ENCODE results near the gene MRPS27. TPM values are rescaled to one million over a fixed set of nuclear protein-coding genes. Genes with fewer than 3 reads are reported as not detected.

The MRPS27 gene
- total RNA-seq, 1 donor from 2014 or later, result 37.0 TPM

GRCh38 chr5:72296256-72296655, 23.8 kb downstream of the MRPS27 start:
- Mint-ChIP-seq H3K4me3 (ENCODE audit: unreplicated experiment) (no peak overlapping the region), H3K36me3 (ENCODE audit: low read depth, unreplicated experiment) (no peaks in the 10 kb centered on the region), H3K4me1 (ENCODE audit: low read depth, unreplicated experiment) (peaks cover 4% of the 10 kb centered on the region), H3K9me3 (ENCODE audit: unreplicated experiment) (peaks cover 2% of the 10 kb centered on the region), H3K27me3 (ENCODE audit: low read depth, unreplicated experiment) (no peaks in the 10 kb centered on the region), H3K27ac (ENCODE audit: unreplicated experiment) (no peak overlapping the region)
- H3K9ac ChIP-seq (ENCODE audit: low read length), result no peak overlapping the region
- no peak overlapping the region for H3K4me3 ChIP-seq (ENCODE audit: insufficient read depth, low read depth, low read length)
- H3K27ac ChIP-seq (ENCODE audit: low read depth, low read length), result no peak overlapping the region
- H2AFZ ChIP-seq (ENCODE audit: low read depth, low read length), result no peak overlapping the region
- H4K20me1 ChIP-seq (ENCODE audit: insufficient read depth, low read length), result peaks cover 12% of the 10 kb centered on the region
- TF ChIP-seq CTCF (IDR thresholded peaks at IDR 0.05; ENCODE audit: insufficient read depth, low read depth, low read length) (no peak), EZH2 (IDR thresholded peaks at IDR 0.05; ENCODE audit: insufficient read depth, low read length) (no peak)
- no peak overlapping the region for H3K4me2 ChIP-seq (ENCODE audit: low read length)
- peaks cover 26% of the 10 kb centered on the region for H3K36me3 ChIP-seq (ENCODE audit: insufficient read depth, low read length)
- no peaks in the 10 kb centered on the region for H3K4me1 ChIP-seq (ENCODE audit: insufficient read depth, low read length)
- H3K9me3 ChIP-seq (ENCODE audit: insufficient read depth, low read depth, low read length), result no peaks in the 10 kb centered on the region
- no peaks in the 10 kb centered on the region for H3K27me3 ChIP-seq (ENCODE audit: insufficient read depth, low read length)
- no peak for DNase-seq (ENCODE audit: low read depth)
- no peak for FAIRE-seq
- peaks cover 25% of the 10 kb centered on the region for H3K79me2 ChIP-seq (ENCODE audit: insufficient read depth, low read length)

GRCh38 chr5:72295539-72295938, 24.5 kb downstream of the MRPS27 start:
- peaks cover 4% of the 10 kb centered on the region for H3K4me1 Mint-ChIP-seq (ENCODE audit: low read depth, unreplicated experiment)
- H3K27ac Mint-ChIP-seq (ENCODE audit: unreplicated experiment), result no peak overlapping the region
- no peaks in the 10 kb centered on the region for H3K27me3 ChIP-seq (ENCODE audit: insufficient read depth, low read length)
- H3K4me1 ChIP-seq (ENCODE audit: insufficient read depth, low read length), result no peaks in the 10 kb centered on the region
- H3K9ac ChIP-seq (ENCODE audit: low read length), result no peak overlapping the region
- no peak overlapping the region for H3K4me3 Mint-ChIP-seq (ENCODE audit: unreplicated experiment)
- no peaks in the 10 kb centered on the region for H3K36me3 Mint-ChIP-seq (ENCODE audit: low read depth, unreplicated experiment)
- no peaks in the 10 kb centered on the region for H3K27me3 Mint-ChIP-seq (ENCODE audit: low read depth, unreplicated experiment)
- peaks cover 19% of the 10 kb centered on the region for H3K79me2 ChIP-seq (ENCODE audit: insufficient read depth, low read length)
- no peaks in the 10 kb centered on the region for H3K9me3 ChIP-seq (ENCODE audit: insufficient read depth, low read depth, low read length)
- H3K27ac ChIP-seq (ENCODE audit: low read depth, low read length), result no peak overlapping the region
- H4K20me1 ChIP-seq (ENCODE audit: insufficient read depth, low read length), result peaks cover 12% of the 10 kb centered on the region
- no peak overlapping the region for H3K4me3 ChIP-seq (ENCODE audit: insufficient read depth, low read depth, low read length)
- FAIRE-seq (peak; percentile 17), DNase-seq (ENCODE audit: low read depth) (no peak)
- TF ChIP-seq EZH2 (IDR thresholded peaks at IDR 0.05; ENCODE audit: insufficient read depth, low read length) (no peak), CTCF (IDR thresholded peaks at IDR 0.05; ENCODE audit: insufficient read depth, low read depth, low read length) (no peak)
- H3K36me3 ChIP-seq (ENCODE audit: insufficient read depth, low read length), result peaks cover 26% of the 10 kb centered on the region
- H3K9me3 Mint-ChIP-seq (ENCODE audit: unreplicated experiment), result peaks cover 2% of the 10 kb centered on the region
- no peak overlapping the region for H3K4me2 ChIP-seq (ENCODE audit: low read length)
- no peak overlapping the region for H2AFZ ChIP-seq (ENCODE audit: low read depth, low read length)

- Histone ChIP-seq H3K36me3 (ENCODE audit: insufficient read depth, low read length) (peaks cover 26% of the 10 kb centered on the region), H2AFZ (ENCODE audit: low read depth, low read length) (no peak overlapping the region), H3K4me3 (ENCODE audit: insufficient read depth, low read depth, low read length) (no peak overlapping the region), H3K9ac (ENCODE audit: low read length) (no peak overlapping the region), H3K27ac (ENCODE audit: low read depth, low read length) (no peak overlapping the region), H3K79me2 (ENCODE audit: insufficient read depth, low read length) (peaks cover 9% of the 10 kb centered on the region), H3K4me1 (ENCODE audit: insufficient read depth, low read length) (no peaks in the 10 kb centered on the region), H4K20me1 (ENCODE audit: insufficient read depth, low read length) (peaks cover 4% of the 10 kb centered on the region), H3K9me3 (ENCODE audit: insufficient read depth, low read depth, low read length) (no peaks in the 10 kb centered on the region), H3K27me3 (ENCODE audit: insufficient read depth, low read length) (no peaks in the 10 kb centered on the region), H3K4me2 (ENCODE audit: low read length) (no peak overlapping the region)
- Mint-ChIP-seq H3K4me3 (ENCODE audit: unreplicated experiment) (no peak overlapping the region), H3K9me3 (ENCODE audit: unreplicated experiment) (no peaks in the 10 kb centered on the region), H3K27me3 (ENCODE audit: low read depth, unreplicated experiment) (no peaks in the 10 kb centered on the region), H3K36me3 (ENCODE audit: low read depth, unreplicated experiment) (no peaks in the 10 kb centered on the region), H3K27ac (ENCODE audit: unreplicated experiment) (no peak overlapping the region), H3K4me1 (ENCODE audit: low read depth, unreplicated experiment) (peaks cover 10% of the 10 kb centered on the region)
- TF ChIP-seq EZH2 (IDR thresholded peaks at IDR 0.05; ENCODE audit: insufficient read depth, low read length), result no peak
- no peak for TF ChIP-seq CTCF (IDR thresholded peaks at IDR 0.05; ENCODE audit: insufficient read depth, low read depth, low read length)
- FAIRE-seq, result no peak
- no peak for DNase-seq (ENCODE audit: low read depth)
These were observed 25.6 kb downstream of the MRPS27 start for GRCh38 chr5:72294473-72294872.
